Vagina (tissue), 2 donors: ENCODE results near the gene PIK3R4. TPM values are rescaled to one million over a fixed set of nuclear protein-coding genes. Genes with fewer than 3 reads are reported as not detected.

Experiments used
- DNase-seq, 2 donors: peaks; one replicate each; pipeline ENCODE4 v3.0.0-alpha.2; 2017; ENCODE audit errors: extremely low spot score in 2 of 2
- H3K27ac ChIP-seq: fragments of 200-600 bp; sonication (generic); one replicate; pipeline ENCODE4 v1.5.1; 2019
- H3K27me3 ChIP-seq: fragments of 200-600 bp; sonication (generic); one replicate; pipeline ENCODE4 v1.5.1; 2019
- H3K36me3 ChIP-seq, 2 donors: fragments of 200-600 bp; sonication (generic); one replicate each; pipeline ENCODE4 v1.5.1; 2017 to 2019
- H3K4me1 ChIP-seq: fragments of 200-600 bp; sonication (generic); one replicate; pipeline ENCODE4 v1.5.1; 2019
- H3K4me3 ChIP-seq, 2 donors: fragments of 200-600 bp; sonication (generic); 1 replicate in 1 of 2; 2 replicates in 1 of 2; pipeline ENCODE4 v1.5.1; 2016 to 2019
- H3K9me3 ChIP-seq: fragments of 200-600 bp; sonication (generic); one replicate; pipeline ENCODE4 v1.5.1; 2019
- POLR2A ChIP-seq, 2 donors: fragments of 450-650 bp; IDR thresholded peaks; one replicate each; pipeline ENCODE4 v1.6.1; 2017; ENCODE audit warnings: antibody characterized with exemption in 2 of 2, mild to moderate bottlenecking in 2 of 2, moderate library complexity in 2 of 2
- POLR2AphosphoS5 ChIP-seq, 2 donors: sonication (generic); formaldehyde crosslinking; IDR thresholded peaks; one replicate each; pipeline ENCODE4 v1.9.0; 2017; ENCODE audit warnings: antibody characterized with exemption in 2 of 2, mild to moderate bottlenecking in 2 of 2, low read depth in 1 of 2; ENCODE audit not compliant: insufficient read depth in 1 of 2
- intact Hi-C: fragments of 100-400 bp; cut with DNase I; formaldehyde crosslinking; loops from one replicate; pipeline ENCODE4 v1.15.1; 2023
- total RNA-seq: library from RNA; depleted of rRNA; stranded (reverse); fragments of >200 nt; gene quantifications from one replicate; pipeline ENCODE4 v1.2.3, GENCODE V29; 2016
- TF ChIP-seq, protein P1 (sequence below), 3 experiments: fragments of 450-650 bp in 2 of 3; fragments of 200-600 bp in 1 of 3; sonication (generic) in 1 of 3; IDR thresholded peaks; one replicate each; pipeline ENCODE4 v1.5.1; 2017 to 2019; ENCODE audit warnings: antibody characterized with exemption in 3 of 3, mild to moderate bottlenecking in 2 of 3, moderate library complexity in 2 of 3

PIK3R4 gene
- total RNA-seq, 1 donor from 2014 or later: 20.6 TPM

DNA sequence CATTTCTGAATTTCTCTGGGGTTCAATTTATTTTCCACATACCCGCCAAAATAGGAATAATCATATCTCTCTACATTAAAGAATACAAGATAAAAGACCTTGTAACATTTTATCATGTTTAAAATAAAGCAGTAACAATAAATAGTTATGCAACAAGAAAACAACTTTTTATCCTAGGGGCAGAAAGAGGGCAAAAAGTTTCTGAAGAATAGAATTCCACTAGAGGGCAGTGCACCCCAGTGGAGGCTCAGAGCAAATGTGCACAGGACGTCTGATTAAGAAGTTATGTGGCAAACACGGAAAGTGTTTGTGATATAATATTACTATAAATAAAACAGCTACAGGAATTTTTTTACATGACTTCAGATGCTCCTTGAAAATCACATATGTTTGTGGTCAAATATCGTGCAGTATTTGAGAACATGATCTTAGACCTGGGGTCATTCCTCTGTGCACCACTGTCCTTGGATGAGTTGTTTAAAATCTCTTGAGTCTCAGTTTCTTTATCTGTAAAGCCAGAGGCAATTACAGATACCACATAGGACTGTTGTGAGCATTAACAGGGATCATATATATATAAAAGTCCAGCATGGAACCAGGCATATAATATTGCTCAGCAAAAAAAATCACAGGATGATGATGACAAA lies 13.2 kb upstream of the PIK3R4 start:
- no peaks in the 10 kb centered on the region for H3K36me3 ChIP-seq
- no peaks in the 10 kb centered on the region for H3K27me3 ChIP-seq
- H3K27ac ChIP-seq: no peak overlapping the region
- H3K4me1 ChIP-seq: no peaks in the 10 kb centered on the region
- no peaks in the 10 kb centered on the region for H3K9me3 ChIP-seq
- H3K4me3 ChIP-seq: no peak overlapping the region
- intact Hi-C loops: no loop called here
- no peak for DNase-seq
- TF ChIP-seq POLR2AphosphoS5 (IDR thresholded peaks at IDR 0.05; ENCODE audit: insufficient read depth in 1 of 2, low read depth in 1 of 2) (peak in 1 of 2 donors; percentile 17), POLR2A (IDR thresholded peaks at IDR 0.05) (no peak)
- TF ChIP-seq, protein P1, sequence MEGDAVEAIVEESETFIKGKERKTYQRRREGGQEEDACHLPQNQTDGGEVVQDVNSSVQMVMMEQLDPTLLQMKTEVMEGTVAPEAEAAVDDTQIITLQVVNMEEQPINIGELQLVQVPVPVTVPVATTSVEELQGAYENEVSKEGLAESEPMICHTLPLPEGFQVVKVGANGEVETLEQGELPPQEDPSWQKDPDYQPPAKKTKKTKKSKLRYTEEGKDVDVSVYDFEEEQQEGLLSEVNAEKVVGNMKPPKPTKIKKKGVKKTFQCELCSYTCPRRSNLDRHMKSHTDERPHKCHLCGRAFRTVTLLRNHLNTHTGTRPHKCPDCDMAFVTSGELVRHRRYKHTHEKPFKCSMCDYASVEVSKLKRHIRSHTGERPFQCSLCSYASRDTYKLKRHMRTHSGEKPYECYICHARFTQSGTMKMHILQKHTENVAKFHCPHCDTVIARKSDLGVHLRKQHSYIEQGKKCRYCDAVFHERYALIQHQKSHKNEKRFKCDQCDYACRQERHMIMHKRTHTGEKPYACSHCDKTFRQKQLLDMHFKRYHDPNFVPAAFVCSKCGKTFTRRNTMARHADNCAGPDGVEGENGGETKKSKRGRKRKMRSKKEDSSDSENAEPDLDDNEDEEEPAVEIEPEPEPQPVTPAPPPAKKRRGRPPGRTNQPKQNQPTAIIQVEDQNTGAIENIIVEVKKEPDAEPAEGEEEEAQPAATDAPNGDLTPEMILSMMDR (IDR thresholded peaks at IDR 0.05): peak; percentile 28 to 51 (median 49)

GRCh38 chr3:130758624-130759369 lies 12.2 kb upstream of the PIK3R4 start:
- Histone ChIP-seq H3K27me3 (no peaks in the 10 kb centered on the region), H3K36me3 (no peaks in the 10 kb centered on the region), H3K27ac (no peak overlapping the region), H3K4me1 (no peaks in the 10 kb centered on the region), H3K4me3 (no peak overlapping the region), H3K9me3 (no peaks in the 10 kb centered on the region)
- TF ChIP-seq, protein P1 (IDR thresholded peaks at IDR 0.05): no peak
- TF ChIP-seq POLR2A (IDR thresholded peaks at IDR 0.05) (no peak), POLR2AphosphoS5 (IDR thresholded peaks at IDR 0.05; ENCODE audit: insufficient read depth in 1 of 2, low read depth in 1 of 2) (no peak)
- no peak for DNase-seq
- intact Hi-C loops: no loop called here

DNA sequence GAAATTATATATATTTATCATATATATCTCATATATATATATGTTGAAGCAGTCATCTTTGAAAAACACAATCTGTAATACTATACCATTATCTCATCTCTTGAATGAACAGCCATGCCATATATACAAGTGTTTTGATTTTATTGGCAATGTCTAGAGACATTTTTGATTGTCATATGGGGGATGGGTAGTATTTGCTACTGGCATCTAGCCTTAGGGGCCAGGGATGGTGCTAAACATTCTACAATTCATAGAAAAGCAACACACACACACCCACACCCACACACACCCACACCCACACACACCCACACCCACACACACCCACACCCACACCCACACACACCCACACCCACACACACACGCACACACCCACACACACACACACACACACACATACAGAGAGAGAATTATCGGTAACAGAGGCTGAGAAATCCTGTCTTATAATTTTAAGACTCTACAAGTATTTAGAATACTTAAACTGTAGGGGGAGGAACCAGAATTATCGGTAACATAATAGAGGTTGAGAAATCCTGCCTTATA lies 11.1 kb upstream of the PIK3R4 start:
- Histone ChIP-seq H3K36me3 (no peaks in the 10 kb centered on the region), H3K4me1 (no peaks in the 10 kb centered on the region), H3K9me3 (no peaks in the 10 kb centered on the region), H3K27me3 (no peaks in the 10 kb centered on the region), H3K27ac (no peak overlapping the region), H3K4me3 (no peak overlapping the region)
- DNase-seq: no peak
- TF ChIP-seq, protein P1 (IDR thresholded peaks at IDR 0.05): no peak
- TF ChIP-seq POLR2A (IDR thresholded peaks at IDR 0.05): no peak
- no peak for TF ChIP-seq POLR2AphosphoS5 (IDR thresholded peaks at IDR 0.05; ENCODE audit: insufficient read depth in 1 of 2, low read depth in 1 of 2)
- intact Hi-C loops: no loop called here

DNA sequence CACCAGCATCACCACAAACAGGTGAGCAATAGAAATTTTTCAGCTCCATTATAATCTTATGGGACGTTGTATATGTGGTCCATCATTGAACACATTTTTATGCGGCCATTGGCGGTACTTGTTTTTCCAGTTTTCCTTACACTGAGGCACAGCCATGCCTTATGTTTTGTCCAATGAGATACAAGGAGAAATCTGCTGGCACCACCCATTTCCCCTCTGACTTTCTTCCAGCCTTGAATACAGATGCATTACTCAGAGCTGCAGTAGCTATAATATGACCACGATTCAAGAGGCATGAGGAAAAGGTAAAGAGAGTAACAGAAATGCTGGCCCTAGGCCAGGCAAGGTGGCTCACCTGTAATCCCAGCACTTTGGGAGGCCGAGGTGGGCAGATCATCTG lies 9.0 kb upstream of the PIK3R4 start:
- no peak for TF ChIP-seq POLR2A (IDR thresholded peaks at IDR 0.05)
- TF ChIP-seq POLR2AphosphoS5 (IDR thresholded peaks at IDR 0.05; ENCODE audit: insufficient read depth in 1 of 2, low read depth in 1 of 2): no peak
- TF ChIP-seq, protein P1 (IDR thresholded peaks at IDR 0.05): no peak
- DNase-seq: no peak
- no peaks in the 10 kb centered on the region for H3K27me3 ChIP-seq
- no peak overlapping the region for H3K4me3 ChIP-seq
- no peaks in the 10 kb centered on the region for H3K9me3 ChIP-seq
- no peak overlapping the region for H3K27ac ChIP-seq
- intact Hi-C loops: no loop called here
- no peaks in the 10 kb centered on the region for H3K36me3 ChIP-seq
- no peaks in the 10 kb centered on the region for H3K4me1 ChIP-seq

- Histone ChIP-seq H3K27ac (no peak overlapping the region), H3K36me3 (peaks cover 0 to 4% of the 10 kb centered on the region in 2 donors), H3K4me1 (peaks cover 23% of the 10 kb centered on the region), H3K4me3 (no peak overlapping the region), H3K9me3 (no peaks in the 10 kb centered on the region), H3K27me3 (no peaks in the 10 kb centered on the region)
- TF ChIP-seq, protein P1 (IDR thresholded peaks at IDR 0.05): no peak
- TF ChIP-seq POLR2A (IDR thresholded peaks at IDR 0.05) (no peak), POLR2AphosphoS5 (IDR thresholded peaks at IDR 0.05; ENCODE audit: insufficient read depth in 1 of 2, low read depth in 1 of 2) (no peak)
- intact Hi-C loops: no loop called here
- no peak for DNase-seq
Measured at GRCh38 chr3:130748981-130749380, 2.4 kb upstream of the PIK3R4 start.
